Astrocyte (in vitro differentiated cells and primary cell): ENCODE results near the gene FKBP11. TPM values are rescaled to one million over a fixed set of nuclear protein-coding genes. Genes with fewer than 3 reads are reported as not detected.

Experiments
- DNase-seq: peaks from one replicate; pipeline ENCODE4 v3.0.0-alpha.2; 2010; ENCODE audit warnings: low read depth
- FAIRE-seq: peaks from 2 replicates; lab custom pipeline; 2011; peaks lifted over from hg19 to GRCh38; lab: Jason Lieb, UNC
- H2AFZ ChIP-seq: 2 replicates; pipeline ENCODE4 v1.6.0; 2012; ENCODE audit warnings: low read depth, low read length, inconsistent platforms
- H3K27ac ChIP-seq: 2 replicates; pipeline ENCODE4 v1.5.1; 2011; ENCODE audit warnings: low read depth, low read length, inconsistent platforms
- H3K27me3 ChIP-seq: 2 replicates; pipeline ENCODE4 v1.6.0; 2011; ENCODE audit warnings: low read length, inconsistent platforms; ENCODE audit not compliant: insufficient read depth
- H3K36me3 ChIP-seq: 2 replicates; pipeline ENCODE4 v1.5.1; 2011; ENCODE audit warnings: low read length, inconsistent platforms; ENCODE audit not compliant: insufficient read depth
- H3K4me1 ChIP-seq: 2 replicates; pipeline ENCODE4 v1.5.1; 2011; ENCODE audit warnings: low read length, inconsistent platforms; ENCODE audit not compliant: insufficient read depth
- H3K4me2 ChIP-seq: 2 replicates; pipeline ENCODE4 v1.6.0; 2012; ENCODE audit warnings: low read length, inconsistent platforms
- H3K4me3 ChIP-seq: 2 replicates; pipeline ENCODE4 v1.5.1; 2011; ENCODE audit warnings: low read depth, mild to moderate bottlenecking, low read length, inconsistent platforms; ENCODE audit not compliant: insufficient read depth
- H3K79me2 ChIP-seq: 2 replicates; pipeline ENCODE4 v1.6.0; 2012; ENCODE audit warnings: mild to moderate bottlenecking, low read length, inconsistent platforms; ENCODE audit not compliant: insufficient read depth
- H3K9ac ChIP-seq: 2 replicates; pipeline ENCODE4 v1.6.0; 2012; ENCODE audit warnings: mild to moderate bottlenecking, low read length, inconsistent platforms
- H3K9me3 ChIP-seq: 2 replicates; pipeline ENCODE4 v1.5.1; 2012; ENCODE audit warnings: low read depth, mild to moderate bottlenecking, low read length, inconsistent platforms; ENCODE audit not compliant: insufficient read depth
- H4K20me1 ChIP-seq: 2 replicates; pipeline ENCODE4 v1.6.0; 2012; ENCODE audit warnings: low read length, inconsistent platforms; ENCODE audit not compliant: insufficient read depth
- H3K27ac Mint-ChIP-seq: one replicate; pipeline ENCODE4 v1.8.0; 2021; ENCODE audit warnings: mild to moderate bottlenecking, mixed read lengths; ENCODE audit not compliant: unreplicated experiment
- H3K27me3 Mint-ChIP-seq: one replicate; pipeline ENCODE4 v1.8.0; 2021; ENCODE audit warnings: low read depth, mixed read lengths; ENCODE audit not compliant: unreplicated experiment
- H3K36me3 Mint-ChIP-seq: one replicate; pipeline ENCODE4 v1.8.0; 2021; ENCODE audit warnings: low read depth, mixed read lengths; ENCODE audit not compliant: unreplicated experiment
- H3K4me1 Mint-ChIP-seq: one replicate; pipeline ENCODE4 v1.8.0; 2021; ENCODE audit warnings: low read depth, mixed read lengths; ENCODE audit not compliant: unreplicated experiment
- H3K4me3 Mint-ChIP-seq: one replicate; pipeline ENCODE4 v1.8.0; 2021; ENCODE audit warnings: mild to moderate bottlenecking, moderate library complexity, mixed read lengths; ENCODE audit not compliant: unreplicated experiment
- H3K9me3 Mint-ChIP-seq: one replicate; pipeline ENCODE4 v1.8.0; 2021; ENCODE audit warnings: mild to moderate bottlenecking, mixed read lengths; ENCODE audit not compliant: unreplicated experiment
- EZH2 ChIP-seq: IDR thresholded peaks from 2 replicates; pipeline ENCODE4 v1.6.1; 2012; ENCODE audit warnings: mild to moderate bottlenecking, low read length, inconsistent platforms; ENCODE audit not compliant: insufficient read depth
- total RNA-seq: library from RNA; stranded (reverse); gene quantifications from 2 replicates; pipeline ENCODE4 v1.2.1, GENCODE V29; 2021
- TF ChIP-seq, protein P1 (sequence below): IDR thresholded peaks from 2 replicates; pipeline ENCODE4 v1.5.1; 2011; ENCODE audit warnings: low read depth, mild to moderate bottlenecking, inconsistent platforms, low read length, moderate library complexity; ENCODE audit not compliant: insufficient read depth

FKBP11 gene
- total RNA-seq, 1 donor from 2014 or later: 51.2 TPM

- H3K9me3 Mint-ChIP-seq: no peaks in the 10 kb centered on the region
- Histone ChIP-seq H2AFZ (no peak overlapping the region), H3K9ac (no peak overlapping the region), H3K79me2 (peaks cover 30% of the 10 kb centered on the region), H3K4me1 (no peaks in the 10 kb centered on the region), H3K9me3 (no peaks in the 10 kb centered on the region), H3K36me3 (peaks cover 50% of the 10 kb centered on the region), H3K4me3 (no peak overlapping the region), H3K4me2 (no peak overlapping the region), H3K27me3 (no peaks in the 10 kb centered on the region), H4K20me1 (peaks cover 84% of the 10 kb centered on the region), H3K27ac (no peak overlapping the region)
- H3K4me1 Mint-ChIP-seq: peaks cover 19% of the 10 kb centered on the region
- no peak for DNase-seq
- H3K36me3 Mint-ChIP-seq: peaks cover 23% of the 10 kb centered on the region
- H3K27ac Mint-ChIP-seq: no peak overlapping the region
- H3K4me3 Mint-ChIP-seq: no peak overlapping the region
- no peak for FAIRE-seq
- H3K27me3 Mint-ChIP-seq: no peaks in the 10 kb centered on the region
- TF ChIP-seq EZH2: no peak
- TF ChIP-seq, protein P1, sequence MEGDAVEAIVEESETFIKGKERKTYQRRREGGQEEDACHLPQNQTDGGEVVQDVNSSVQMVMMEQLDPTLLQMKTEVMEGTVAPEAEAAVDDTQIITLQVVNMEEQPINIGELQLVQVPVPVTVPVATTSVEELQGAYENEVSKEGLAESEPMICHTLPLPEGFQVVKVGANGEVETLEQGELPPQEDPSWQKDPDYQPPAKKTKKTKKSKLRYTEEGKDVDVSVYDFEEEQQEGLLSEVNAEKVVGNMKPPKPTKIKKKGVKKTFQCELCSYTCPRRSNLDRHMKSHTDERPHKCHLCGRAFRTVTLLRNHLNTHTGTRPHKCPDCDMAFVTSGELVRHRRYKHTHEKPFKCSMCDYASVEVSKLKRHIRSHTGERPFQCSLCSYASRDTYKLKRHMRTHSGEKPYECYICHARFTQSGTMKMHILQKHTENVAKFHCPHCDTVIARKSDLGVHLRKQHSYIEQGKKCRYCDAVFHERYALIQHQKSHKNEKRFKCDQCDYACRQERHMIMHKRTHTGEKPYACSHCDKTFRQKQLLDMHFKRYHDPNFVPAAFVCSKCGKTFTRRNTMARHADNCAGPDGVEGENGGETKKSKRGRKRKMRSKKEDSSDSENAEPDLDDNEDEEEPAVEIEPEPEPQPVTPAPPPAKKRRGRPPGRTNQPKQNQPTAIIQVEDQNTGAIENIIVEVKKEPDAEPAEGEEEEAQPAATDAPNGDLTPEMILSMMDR: peak; percentile 20
These were observed 11.9 kb upstream of the FKBP11 start for GRCh38 chr12:48937170-48937569.

DNA sequence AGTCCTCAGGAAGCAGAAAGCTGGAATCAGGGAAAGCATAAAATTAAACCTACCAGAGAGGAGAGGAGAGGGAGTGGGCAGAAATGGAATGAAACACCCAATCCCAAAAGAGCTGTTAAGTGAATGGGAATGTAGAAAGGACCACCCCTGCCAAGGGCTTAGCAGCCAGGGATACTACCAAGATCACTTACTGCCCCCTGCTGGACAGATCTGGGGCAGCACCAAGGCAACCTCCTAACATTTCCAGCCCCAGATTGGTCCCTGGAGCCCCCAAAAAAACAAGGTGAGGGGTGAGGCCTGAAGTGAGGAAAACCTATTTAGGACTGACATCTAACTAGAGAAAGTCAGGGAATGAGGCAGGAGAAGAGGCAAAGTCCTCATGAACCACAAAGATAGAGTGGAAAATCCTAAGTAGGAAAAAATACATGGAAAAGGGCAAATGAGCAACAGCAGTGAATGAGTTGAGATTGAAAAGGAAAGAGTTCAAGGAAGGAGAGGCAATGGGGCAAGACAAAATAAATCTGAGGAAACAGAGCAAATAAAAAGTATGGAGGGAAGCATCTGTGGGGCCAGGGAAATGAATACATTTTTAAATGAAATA is 11.2 kb upstream of the FKBP11 start:
- peaks cover 17% of the 10 kb centered on the region for H3K4me1 Mint-ChIP-seq
- TF ChIP-seq, protein P1: peak; percentile 89
- TF ChIP-seq EZH2: no peak
- peaks cover 50% of the 10 kb centered on the region for H3K36me3 ChIP-seq
- H3K36me3 Mint-ChIP-seq: peaks cover 23% of the 10 kb centered on the region
- no peaks in the 10 kb centered on the region for H3K9me3 ChIP-seq
- H3K4me3 Mint-ChIP-seq: no peak overlapping the region
- H3K4me2 ChIP-seq: no peak overlapping the region
- peak; percentile 33 for DNase-seq
- no peaks in the 10 kb centered on the region for H3K9me3 Mint-ChIP-seq
- H4K20me1 ChIP-seq: peaks cover 80% of the 10 kb centered on the region
- H3K4me3 ChIP-seq: no peak overlapping the region
- H3K79me2 ChIP-seq: peaks cover 23% of the 10 kb centered on the region
- no peaks in the 10 kb centered on the region for H3K27me3 Mint-ChIP-seq
- H3K27ac ChIP-seq: no peak overlapping the region
- no peak overlapping the region for H3K27ac Mint-ChIP-seq
- no peak overlapping the region for H2AFZ ChIP-seq
- no peak for FAIRE-seq
- no peak overlapping the region for H3K9ac ChIP-seq
- no peaks in the 10 kb centered on the region for H3K27me3 ChIP-seq
- no peaks in the 10 kb centered on the region for H3K4me1 ChIP-seq

DNA sequence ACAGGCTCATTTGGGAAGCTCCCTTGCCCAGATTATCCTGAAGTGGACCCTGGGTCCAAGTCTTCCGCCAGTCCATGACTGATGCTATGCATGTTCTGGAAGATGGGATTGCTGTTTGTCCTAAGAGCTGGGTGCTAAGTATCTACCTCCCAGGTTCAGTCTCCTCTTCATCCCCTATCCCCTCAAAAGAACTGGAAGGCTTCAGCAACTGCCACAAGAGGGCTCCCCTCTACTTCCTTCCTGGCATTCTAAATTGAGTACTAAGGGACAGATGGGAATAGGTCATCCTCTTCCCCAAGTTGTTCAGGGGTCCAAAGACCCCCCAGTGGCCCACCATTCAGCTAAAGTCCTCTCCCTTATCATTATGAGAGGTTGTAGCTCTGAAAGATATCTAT is 9.0 kb upstream of the FKBP11 start:
- H3K9me3 Mint-ChIP-seq: no peaks in the 10 kb centered on the region
- H3K27me3 Mint-ChIP-seq: no peaks in the 10 kb centered on the region
- H2AFZ ChIP-seq: no peak overlapping the region
- H3K9me3 ChIP-seq: no peaks in the 10 kb centered on the region
- H3K4me1 ChIP-seq: no peaks in the 10 kb centered on the region
- peaks cover 66% of the 10 kb centered on the region for H4K20me1 ChIP-seq
- H3K4me2 ChIP-seq: no peak overlapping the region
- H3K4me3 ChIP-seq: no peak overlapping the region
- TF ChIP-seq, protein P1: peak; percentile 15
- no peak for TF ChIP-seq EZH2
- no peaks in the 10 kb centered on the region for H3K27me3 ChIP-seq
- peaks cover 24% of the 10 kb centered on the region for H3K36me3 Mint-ChIP-seq
- DNase-seq: no peak
- peaks cover 41% of the 10 kb centered on the region for H3K36me3 ChIP-seq
- no peak for FAIRE-seq
- H3K9ac ChIP-seq: no peak overlapping the region
- no peak overlapping the region for H3K27ac Mint-ChIP-seq
- H3K27ac ChIP-seq: no peak overlapping the region
- peaks cover 9% of the 10 kb centered on the region for H3K4me1 Mint-ChIP-seq
- peaks cover 8% of the 10 kb centered on the region for H3K79me2 ChIP-seq
- H3K4me3 Mint-ChIP-seq: no peak overlapping the region
